Nephron (organoid): ENCODE measurements around the gene FIBP.

ENCODE experiments used
- H3K27ac Mint-ChIP-seq, 3 experiments: 2 replicates each; pipeline ENCODE4 v1.8.0; 2020; ENCODE audit warnings: mixed read lengths in 3 of 3, mild to moderate bottlenecking in 2 of 3, moderate library complexity in 1 of 3
- H3K27me3 Mint-ChIP-seq: 2 replicates; pipeline ENCODE4 v1.8.0; 2021; ENCODE audit warnings: low read depth, mild to moderate bottlenecking, moderate library complexity, mixed read lengths
- H3K36me3 Mint-ChIP-seq: 2 replicates; pipeline ENCODE4 v1.8.0; 2020; ENCODE audit warnings: low read depth, mixed read lengths
- H3K4me1 Mint-ChIP-seq: 2 replicates; pipeline ENCODE4 v1.8.0; 2020; ENCODE audit warnings: mixed read lengths
- H3K4me3 Mint-ChIP-seq, 3 experiments: 2 replicates each; pipeline ENCODE4 v1.8.0; 2020; ENCODE audit warnings: mild to moderate bottlenecking in 3 of 3, mixed read lengths in 3 of 3, moderate library complexity in 2 of 3
- H3K9me3 Mint-ChIP-seq: 2 replicates; pipeline ENCODE4 v1.8.0; 2020; ENCODE audit warnings: mixed read lengths
- TF ChIP-seq, protein P1 (sequence below), 3 experiments: fragments of 200-600 bp; sonication (generic); IDR thresholded peaks; one replicate each; pipeline ENCODE4 v1.5.0; 2021; ENCODE audit warnings: antibody characterized with exemption in 3 of 3; ENCODE audit not compliant: unreplicated experiment in 3 of 3

Gene FIBP

DNA sequence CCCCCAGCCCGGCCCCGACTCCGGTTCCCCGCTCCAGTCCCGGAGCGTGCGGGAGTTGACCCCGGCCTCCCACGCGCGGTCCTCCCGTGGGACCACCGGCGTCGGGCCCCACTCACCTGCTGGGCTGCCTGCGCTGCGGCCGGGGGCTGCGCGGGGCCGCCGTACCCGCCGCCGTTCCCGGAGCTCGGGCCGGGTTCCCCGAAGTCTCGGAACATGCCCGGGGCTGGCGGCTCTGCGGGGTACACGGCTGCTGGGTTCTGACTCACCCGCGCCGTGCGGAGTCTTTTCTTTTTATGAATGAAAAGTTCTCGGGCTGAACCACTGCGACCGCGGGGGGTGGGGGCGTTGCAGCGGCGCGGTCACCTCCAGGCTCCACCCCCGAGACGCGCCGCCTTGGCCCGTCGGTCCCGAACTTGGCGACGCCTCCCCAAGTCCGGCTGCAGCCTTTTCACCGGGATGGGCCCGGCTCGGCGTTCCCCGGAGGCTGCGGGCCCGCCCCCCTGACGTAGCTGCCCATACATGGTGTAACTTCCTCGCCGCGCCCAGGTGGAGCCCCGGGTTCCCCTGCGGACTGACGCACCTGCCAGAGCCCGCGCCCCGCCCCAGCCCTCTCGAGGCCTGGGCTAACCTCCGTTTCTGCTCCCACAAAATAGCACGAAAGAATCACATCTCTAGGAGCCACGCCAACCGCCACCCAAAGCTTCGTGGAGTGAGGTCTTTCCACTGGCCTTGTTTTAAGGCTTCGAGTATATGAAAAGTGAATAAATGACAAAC lies 12.0 kb upstream of the FIBP start, which contains the start of gene FOSL1:
Gene FOSL1 (minus strand): TSS at position 264 of the 774 bp plus-strand sequence. CDS start 49 bp downstream, at position 215.
- Mint-ChIP-seq H3K36me3 (no peaks in the 10 kb centered on the region), H3K4me1 (peaks cover 8% of the 10 kb centered on the region), H3K27ac (no peak within 1 kb of the TSS), H3K9me3 (no peaks in the 10 kb centered on the region), H3K27me3 (peaks cover 93% of the 10 kb centered on the region), H3K4me3 (peak within 1 kb of the TSS; percentile 71 to 75 (median 74))
- TF ChIP-seq, protein P1, sequence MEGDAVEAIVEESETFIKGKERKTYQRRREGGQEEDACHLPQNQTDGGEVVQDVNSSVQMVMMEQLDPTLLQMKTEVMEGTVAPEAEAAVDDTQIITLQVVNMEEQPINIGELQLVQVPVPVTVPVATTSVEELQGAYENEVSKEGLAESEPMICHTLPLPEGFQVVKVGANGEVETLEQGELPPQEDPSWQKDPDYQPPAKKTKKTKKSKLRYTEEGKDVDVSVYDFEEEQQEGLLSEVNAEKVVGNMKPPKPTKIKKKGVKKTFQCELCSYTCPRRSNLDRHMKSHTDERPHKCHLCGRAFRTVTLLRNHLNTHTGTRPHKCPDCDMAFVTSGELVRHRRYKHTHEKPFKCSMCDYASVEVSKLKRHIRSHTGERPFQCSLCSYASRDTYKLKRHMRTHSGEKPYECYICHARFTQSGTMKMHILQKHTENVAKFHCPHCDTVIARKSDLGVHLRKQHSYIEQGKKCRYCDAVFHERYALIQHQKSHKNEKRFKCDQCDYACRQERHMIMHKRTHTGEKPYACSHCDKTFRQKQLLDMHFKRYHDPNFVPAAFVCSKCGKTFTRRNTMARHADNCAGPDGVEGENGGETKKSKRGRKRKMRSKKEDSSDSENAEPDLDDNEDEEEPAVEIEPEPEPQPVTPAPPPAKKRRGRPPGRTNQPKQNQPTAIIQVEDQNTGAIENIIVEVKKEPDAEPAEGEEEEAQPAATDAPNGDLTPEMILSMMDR (IDR thresholded peaks at IDR 0.05; ENCODE audit: unreplicated experiment in 3 of 3): no peak

DNA sequence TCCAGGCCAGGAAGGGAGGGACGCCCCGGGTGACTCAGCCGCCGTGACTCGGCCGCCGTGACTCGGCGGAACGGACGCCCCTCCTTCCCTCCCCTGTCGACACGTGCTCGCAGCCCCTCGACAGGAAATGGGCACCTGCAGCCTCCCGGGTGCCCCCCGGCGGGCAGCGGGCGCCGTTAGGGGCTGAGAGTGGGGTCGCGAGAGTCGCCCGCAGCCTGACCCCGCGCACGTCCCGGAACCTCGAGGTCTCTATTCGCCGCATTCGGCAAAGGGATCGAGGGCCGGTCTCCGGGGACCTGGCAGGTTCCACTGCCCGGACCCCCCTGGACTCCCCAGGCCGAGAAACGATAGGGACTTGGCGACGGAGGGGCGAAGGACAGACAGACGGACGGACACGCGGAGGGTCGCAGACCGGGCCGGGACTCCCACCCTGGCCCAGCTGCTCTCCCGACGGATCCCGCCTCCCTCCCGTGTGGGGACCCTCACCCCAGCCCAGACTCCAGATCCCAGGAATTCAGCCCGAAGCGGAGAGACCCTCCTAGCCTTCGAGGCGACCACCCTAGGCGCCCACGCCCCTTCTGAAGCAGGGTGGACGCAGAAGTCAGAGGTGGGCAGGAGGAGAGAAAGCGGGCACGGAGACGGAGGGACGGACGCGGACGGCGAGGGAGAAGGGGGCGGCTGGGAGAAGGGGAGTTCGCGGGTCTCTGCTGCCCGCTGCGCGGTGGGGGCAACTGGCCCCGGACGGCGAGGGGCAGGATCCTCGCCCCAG lies 11.3 kb upstream of the FIBP start:
- H3K27ac Mint-ChIP-seq: no peak overlapping the region
- H3K36me3 Mint-ChIP-seq: no peaks in the 10 kb centered on the region
- TF ChIP-seq, protein P1 (IDR thresholded peaks at IDR 0.05; ENCODE audit: unreplicated experiment in 3 of 3): no peak
- H3K27me3 Mint-ChIP-seq: peaks cover 92% of the 10 kb centered on the region
- peak overlapping the region; percentile 55 to 71 (median 68) for H3K4me3 Mint-ChIP-seq
- peaks cover 8% of the 10 kb centered on the region for H3K4me1 Mint-ChIP-seq
- no peaks in the 10 kb centered on the region for H3K9me3 Mint-ChIP-seq

DNA sequence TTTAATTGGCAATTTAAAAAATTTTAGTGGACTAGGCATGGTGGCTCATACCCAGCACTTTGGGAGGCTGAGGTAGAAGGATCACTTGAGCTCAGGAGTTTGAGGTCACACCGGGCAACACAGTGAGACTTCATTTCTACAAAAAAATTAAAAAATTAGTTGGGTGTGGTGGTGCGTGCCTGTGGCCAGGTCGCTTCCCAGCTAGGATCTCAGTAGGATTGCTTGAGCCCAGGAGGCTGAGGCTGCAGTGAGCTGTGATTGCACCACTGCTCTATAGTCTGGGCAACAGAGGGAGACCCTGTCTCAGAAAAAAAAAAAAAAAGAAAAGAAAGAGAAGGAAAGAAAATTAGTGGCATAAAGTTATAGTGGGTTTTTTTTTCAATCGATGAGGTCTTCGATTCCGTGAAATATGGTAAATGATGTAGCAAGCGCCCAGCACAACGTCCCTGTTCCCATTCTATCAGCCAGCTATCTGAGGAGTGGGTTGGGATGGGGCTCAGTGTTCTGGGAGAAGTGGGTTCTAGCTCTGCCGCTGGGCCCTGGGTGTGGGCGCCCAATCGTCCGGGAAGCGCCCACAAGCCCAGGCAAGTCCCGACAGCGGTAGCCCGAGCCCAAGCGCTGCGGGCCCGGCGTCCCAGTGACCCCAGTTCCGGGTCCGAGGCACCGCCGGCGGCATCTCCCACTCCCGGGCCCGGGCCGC lies 10.5 kb upstream of the FIBP start:
- Mint-ChIP-seq H3K27me3 (peaks cover 89% of the 10 kb centered on the region), H3K27ac (no peak overlapping the region), H3K4me1 (peaks cover 8% of the 10 kb centered on the region), H3K36me3 (no peaks in the 10 kb centered on the region), H3K9me3 (no peaks in the 10 kb centered on the region), H3K4me3 (peak overlapping the region; percentile 81 to 82 (median 82))
- TF ChIP-seq, protein P1 (IDR thresholded peaks at IDR 0.05; ENCODE audit: unreplicated experiment in 3 of 3): no peak

DNA sequence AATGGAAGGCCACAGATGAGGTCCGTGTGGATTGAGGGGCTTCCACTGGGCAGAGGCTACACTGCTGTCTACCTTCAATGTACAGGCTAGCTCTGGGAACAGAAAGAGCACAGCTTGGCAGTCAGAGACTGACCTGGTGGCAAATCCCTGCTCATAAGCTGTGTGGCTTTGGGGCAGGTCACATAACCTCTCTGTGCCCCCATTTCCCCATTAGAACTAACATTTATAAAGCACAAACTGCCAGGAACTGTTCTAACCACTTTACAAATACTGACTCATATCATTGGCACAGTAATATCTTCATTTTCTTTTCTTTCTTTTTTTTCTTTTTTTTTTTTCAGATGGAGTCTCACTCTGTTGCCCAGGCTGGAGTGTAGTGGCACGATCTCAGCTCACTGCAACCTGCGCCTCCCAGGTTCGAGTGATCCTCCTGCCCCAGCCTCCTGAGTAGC lies 8.8 kb upstream of the FIBP start:
- Mint-ChIP-seq H3K27ac (no peak overlapping the region), H3K4me3 (peak overlapping the region in 1 of 3 experiments; percentile 28), H3K9me3 (no peaks in the 10 kb centered on the region), H3K4me1 (peaks cover 21% of the 10 kb centered on the region), H3K27me3 (peaks cover 77% of the 10 kb centered on the region), H3K36me3 (no peaks in the 10 kb centered on the region)
- TF ChIP-seq, protein P1 (IDR thresholded peaks at IDR 0.05; ENCODE audit: unreplicated experiment in 3 of 3): no peak

DNA sequence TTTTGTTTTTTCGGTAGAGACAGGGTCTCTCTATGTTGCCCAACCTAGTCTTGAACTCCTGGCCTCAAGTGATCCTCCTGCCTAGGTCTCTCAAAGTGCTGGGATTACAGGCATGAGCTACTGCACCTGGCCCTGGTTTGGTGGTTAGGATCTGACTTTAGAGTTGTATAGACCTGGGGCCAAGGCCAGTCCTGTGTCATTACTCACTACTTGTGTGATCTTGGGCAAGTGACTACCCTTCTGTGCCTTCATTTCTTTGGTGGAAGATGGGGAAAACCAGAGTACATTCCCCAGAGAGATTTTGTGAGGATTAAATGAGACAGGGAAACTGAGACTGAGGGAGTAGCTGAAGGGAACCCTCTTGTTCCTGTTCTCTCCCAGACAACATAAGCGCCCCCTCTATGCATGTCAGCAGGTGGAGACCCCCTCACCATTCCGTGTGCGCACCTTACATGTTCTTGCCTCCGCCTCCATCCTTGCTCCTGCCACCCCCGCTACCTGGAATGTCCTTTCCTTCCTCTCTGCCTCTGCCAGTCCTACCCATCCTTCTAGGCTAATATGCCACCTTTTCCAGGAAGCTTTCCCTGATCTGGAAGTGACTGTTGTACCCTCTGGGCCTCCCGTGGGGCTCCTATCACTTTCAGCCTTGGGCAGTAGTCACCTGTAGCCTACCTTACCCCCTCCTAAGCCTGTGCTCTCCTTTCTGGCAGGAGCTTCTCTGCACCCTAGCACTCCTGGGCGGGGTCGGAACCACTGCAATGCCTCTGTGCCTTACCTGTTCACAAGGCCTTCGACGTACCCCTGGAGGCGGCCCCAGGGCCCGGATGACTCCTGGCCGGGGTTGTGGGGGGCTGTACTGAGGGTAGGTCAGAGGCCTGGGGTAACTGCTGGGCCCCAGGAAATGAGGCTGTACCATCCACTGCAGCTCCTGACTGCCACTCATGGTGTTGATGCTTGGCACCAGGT lies 8.0 kb upstream of the FIBP start:
- no peak overlapping the region for H3K27ac Mint-ChIP-seq
- H3K27me3 Mint-ChIP-seq: peaks cover 69% of the 10 kb centered on the region
- H3K4me3 Mint-ChIP-seq: peak overlapping the region in 1 of 3 experiments; percentile 46
- TF ChIP-seq, protein P1 (IDR thresholded peaks at IDR 0.05; ENCODE audit: unreplicated experiment in 3 of 3): no peak
- no peaks in the 10 kb centered on the region for H3K36me3 Mint-ChIP-seq
- H3K9me3 Mint-ChIP-seq: no peaks in the 10 kb centered on the region
- H3K4me1 Mint-ChIP-seq: peaks cover 24% of the 10 kb centered on the region
